ENCODE data around the gene POLR2A.

The POLR2A gene

GRCh38 chr17:7438656-7439460 lies 45.3 kb upstream of the POLR2A start:
- no peak for DNase-seq (ENCODE audit: low read depth)
- no peak for TF ChIP-seq CTCF (conservative IDR thresholded peaks at IDR 0.05; ENCODE audit: low read length)
- no peak overlapping the region; the same call in 1 of the 2 replicates for H3K4me3 ChIP-seq (ENCODE audit: low read length)

GRCh38 chr17:7439462-7440112 lies 44.6 kb upstream of the POLR2A start, which contains the start of gene FGF11:
FGF11 (plus strand) TSS chr17:7439512; CDS start chr17:7439621, 109 bp downstream.
- no peak for DNase-seq (ENCODE audit: low read depth)
- peak within 1 kb of the TSS; percentile 52 for H3K4me3 ChIP-seq (ENCODE audit: low read length)
- TF ChIP-seq CTCF (conservative IDR thresholded peaks at IDR 0.05; ENCODE audit: low read length): no peak

GRCh38 chr17:7440113-7440833 lies 43.9 kb upstream of the POLR2A start:
- TF ChIP-seq CTCF (conservative IDR thresholded peaks at IDR 0.05; ENCODE audit: low read length): no peak
- H3K4me3 ChIP-seq (ENCODE audit: low read length): peak overlapping the region; percentile 52
- DNase-seq (ENCODE audit: low read depth): no peak

- DNase-seq (ENCODE audit: low read depth): no peak
- no peak overlapping the region for H3K4me3 ChIP-seq (ENCODE audit: low read length)
- TF ChIP-seq CTCF (conservative IDR thresholded peaks at IDR 0.05; ENCODE audit: low read length): peak; percentile 8; the same call in 1 of the 2 replicates
These were observed 43.4 kb upstream of the POLR2A start for GRCh38 chr17:7440834-7441195.

GRCh38 chr17:7441266-7441665 lies 42.9 kb upstream of the POLR2A start:
- H3K4me3 ChIP-seq (ENCODE audit: low read length): no peak overlapping the region
- DNase-seq (ENCODE audit: low read depth): no peak
- TF ChIP-seq CTCF (conservative IDR thresholded peaks at IDR 0.05; ENCODE audit: low read length): no peak

GRCh38 chr17:7442142-7442541 lies 42.0 kb upstream of the POLR2A start:
- TF ChIP-seq CTCF (conservative IDR thresholded peaks at IDR 0.05; ENCODE audit: low read length): no peak
- no peak for DNase-seq (ENCODE audit: low read depth)

More at GRCh38 chr17:7442142-7442541, 42.0 kb upstream of the POLR2A start:
- H3K4me3 ChIP-seq (ENCODE audit: low read length): no peak overlapping the region
